ENCODE results near the gene GAREM1.
"Not testable (repeated sequence)": the region's sequence is repeated elsewhere in the genome, so short reads cannot be mapped to it uniquely, and the experiment has no call there.

The GAREM1 gene

GRCh38 chr18:32470714-32471633 is at the start of gene GAREM1:
TSS of gene GAREM1 (minus strand) at chr18:32470882. CDS start at chr18:32470428, 454 bp downstream.
- peak; percentile 96 for DNase-seq

GRCh38 chr18:32511147-32511546 is 40.5 kb upstream of the GAREM1 start:
- no peak for DNase-seq

GRCh38 chr18:32509111-32509510 is 38.4 kb upstream of the GAREM1 start:
- no peak for DNase-seq

DNA sequence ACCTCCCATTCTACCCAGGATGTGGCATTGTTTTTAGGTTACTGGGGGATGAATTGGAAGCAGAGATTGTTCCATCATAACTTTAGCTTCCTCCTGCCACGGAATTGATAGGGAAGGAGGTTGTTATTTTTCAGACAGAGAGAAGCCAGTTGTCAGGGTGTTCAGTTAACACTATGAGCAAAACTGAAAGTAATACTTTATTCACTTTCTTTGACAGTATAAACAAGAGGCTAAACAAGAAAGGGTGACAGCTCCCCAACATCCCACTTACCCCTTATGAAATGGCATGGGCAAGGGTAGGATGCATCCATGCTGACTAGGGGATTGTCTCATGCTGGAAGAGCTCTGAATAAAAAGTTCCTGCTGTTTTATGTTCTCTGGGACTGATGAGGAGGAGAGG is 36.4 kb upstream of the GAREM1 start:
- no peak for DNase-seq

DNA sequence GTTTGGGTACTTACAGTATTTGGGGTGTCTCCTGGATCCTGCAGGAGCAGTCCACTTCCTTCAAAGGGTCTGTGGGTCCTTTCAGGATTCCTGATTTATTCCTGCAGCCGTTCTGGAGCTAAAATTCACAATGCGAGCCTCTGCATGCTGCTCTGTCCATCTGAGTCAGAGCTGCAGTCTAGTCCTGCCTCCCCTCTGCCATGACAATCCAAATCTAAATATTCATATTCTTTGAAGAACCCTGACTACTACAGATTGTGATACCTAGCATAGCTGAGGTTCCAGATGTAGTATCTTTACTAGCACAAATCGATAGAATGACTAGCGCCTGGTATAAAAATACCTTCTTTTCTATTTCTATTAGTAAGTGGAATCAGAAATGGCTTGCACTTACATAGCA is 31.3 kb upstream of the GAREM1 start:
- DNase-seq = no peak

DNA sequence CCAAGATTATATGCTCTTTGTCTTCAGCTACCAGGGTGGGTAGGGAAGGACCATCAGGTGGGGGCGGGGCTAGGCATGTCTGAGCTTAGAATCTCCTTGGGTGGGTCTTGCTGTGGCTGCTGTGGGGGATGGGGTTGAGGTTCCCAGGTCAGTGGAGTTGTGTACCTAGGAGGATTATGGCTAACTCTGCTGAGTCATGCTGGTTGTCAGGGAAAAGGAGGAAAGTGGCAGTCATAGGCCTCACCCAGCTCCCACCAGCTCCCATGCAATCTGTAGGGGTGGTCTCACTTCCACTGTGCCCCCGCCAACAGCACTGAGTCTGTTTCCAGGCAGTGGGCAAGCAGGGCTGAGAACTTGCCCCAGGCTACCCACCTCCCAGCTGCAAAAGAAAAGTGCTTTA is 30.6 kb upstream of the GAREM1 start:
- not testable (repeated sequence) for DNase-seq

DNA sequence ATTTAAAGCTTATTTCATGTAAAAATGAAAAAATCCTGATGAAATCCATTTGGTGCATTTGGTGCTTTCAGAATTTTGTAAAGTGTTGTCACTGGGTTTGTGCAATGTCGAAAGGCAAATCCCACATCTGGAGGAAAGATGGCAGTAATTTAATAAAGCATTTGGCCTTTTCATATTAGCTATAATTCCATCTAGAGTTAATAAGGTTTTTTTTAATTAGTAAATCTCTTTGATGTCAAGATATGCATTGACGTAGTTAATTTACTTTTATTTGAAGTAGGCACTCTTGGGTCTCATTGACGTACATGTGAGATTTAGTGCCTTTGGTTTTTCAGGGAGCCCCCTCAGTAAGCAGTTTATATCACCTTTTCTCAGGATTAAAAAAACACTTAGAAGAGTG is 12.3 kb upstream of the GAREM1 start:
- no peak for DNase-seq

DNA sequence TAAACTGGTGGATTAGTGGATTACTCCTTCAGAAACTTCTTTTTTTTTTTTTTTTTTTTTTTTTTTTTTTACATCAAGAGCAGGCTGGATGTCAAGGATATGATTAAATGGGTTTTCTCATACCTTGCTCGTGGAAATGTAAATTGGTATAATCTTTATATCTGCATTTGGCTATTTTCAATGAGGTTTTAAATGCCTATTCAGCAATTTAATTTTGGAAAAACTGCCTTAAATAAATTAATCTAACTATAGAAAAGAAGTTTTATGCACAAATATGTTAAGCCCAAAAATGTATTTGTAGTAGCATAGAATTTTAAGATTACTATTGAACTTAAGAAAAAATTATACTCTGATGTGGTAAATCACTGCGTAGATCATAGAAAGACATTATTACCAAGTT is 11.4 kb upstream of the GAREM1 start:
- DNase-seq = no peak

DNA sequence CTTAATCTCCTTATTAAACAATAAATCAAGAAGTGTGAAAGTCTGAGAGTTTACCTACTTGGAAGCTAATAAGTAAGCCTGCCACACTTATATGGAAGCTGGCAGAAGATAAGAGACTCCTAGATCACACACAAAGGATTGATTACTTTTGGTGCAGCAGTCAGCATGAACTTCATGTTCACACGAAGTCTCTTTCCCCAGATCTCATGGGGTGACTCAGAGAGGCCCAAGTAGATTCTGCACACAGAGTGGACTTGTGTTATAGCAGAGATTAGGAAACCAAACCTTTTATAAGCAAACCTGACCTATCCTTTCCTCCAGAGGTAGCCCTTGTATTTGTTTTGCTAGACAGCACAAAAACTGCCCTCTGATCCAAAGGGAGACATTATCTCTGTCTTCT is 9.9 kb upstream of the GAREM1 start:
- no peak for DNase-seq

- no peak for DNase-seq
These were observed 8.1 kb upstream of the GAREM1 start for GRCh38 chr18:32478807-32479206.

DNA sequence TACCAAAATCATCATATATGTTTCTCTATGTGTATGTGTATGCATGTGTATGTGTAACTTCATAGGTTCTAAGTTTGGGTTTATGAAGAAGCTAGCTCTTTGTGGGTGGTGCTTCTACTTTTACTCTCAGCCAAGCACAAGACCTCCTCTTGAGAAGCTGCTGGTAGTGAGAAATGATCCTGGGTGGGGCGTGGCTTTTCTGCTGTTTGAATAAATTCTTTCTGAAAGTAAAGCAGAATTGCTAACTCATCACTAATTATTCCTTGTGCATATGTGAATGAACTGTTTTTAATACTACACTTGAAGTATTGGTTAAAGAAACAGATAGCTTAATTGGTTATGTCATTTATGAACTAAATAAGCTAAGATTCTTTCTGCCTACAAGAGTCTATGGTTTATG is 7.6 kb upstream of the GAREM1 start:
- DNase-seq = no peak

DNA sequence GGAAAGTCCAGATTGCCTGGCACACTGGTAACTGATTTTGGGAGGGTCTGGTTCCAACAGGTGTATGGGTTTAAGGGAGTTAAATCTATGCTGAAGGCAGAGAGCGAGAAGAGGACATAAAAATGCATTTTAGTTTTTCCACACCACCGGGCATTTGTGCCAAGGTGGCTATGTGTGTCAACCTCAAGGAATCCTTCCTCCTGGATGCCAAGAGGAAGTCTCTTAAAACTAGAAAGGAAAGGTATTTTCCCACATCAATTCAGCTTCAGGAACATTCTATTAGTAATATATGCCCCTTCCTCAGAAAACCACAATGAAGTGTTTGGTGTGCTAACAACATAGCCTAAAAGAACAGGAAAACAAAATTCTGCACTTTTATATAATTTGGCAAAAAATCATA is 5.4 kb upstream of the GAREM1 start:
- DNase-seq = no peak

- not testable (repeated sequence) for DNase-seq
These were observed 4.4 kb upstream of the GAREM1 start for GRCh38 chr18:32475069-32475468.

GRCh38 chr18:32473325-32473724 is 2.6 kb upstream of the GAREM1 start:
- DNase-seq = no peak

DNA sequence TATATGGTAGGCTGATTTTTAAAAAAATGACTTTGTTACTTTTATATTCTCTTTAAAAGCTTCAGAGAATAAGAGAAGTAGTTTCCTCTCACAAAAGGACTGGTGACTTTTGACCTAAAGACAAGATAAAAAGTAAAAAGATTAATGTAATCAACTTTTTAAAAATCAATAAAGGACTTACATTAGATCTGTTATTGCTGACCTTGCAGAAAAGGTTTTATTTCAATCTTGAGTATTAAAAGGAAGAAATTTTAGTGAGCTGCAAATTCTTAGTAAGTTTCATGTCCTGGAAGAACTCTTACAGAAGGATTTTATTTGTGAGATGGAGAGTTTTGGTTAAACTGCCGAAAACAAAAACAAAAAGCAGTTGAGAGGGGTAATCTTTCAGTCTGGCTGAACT is 2.2 kb upstream of the GAREM1 start:
- no peak for DNase-seq

DNA sequence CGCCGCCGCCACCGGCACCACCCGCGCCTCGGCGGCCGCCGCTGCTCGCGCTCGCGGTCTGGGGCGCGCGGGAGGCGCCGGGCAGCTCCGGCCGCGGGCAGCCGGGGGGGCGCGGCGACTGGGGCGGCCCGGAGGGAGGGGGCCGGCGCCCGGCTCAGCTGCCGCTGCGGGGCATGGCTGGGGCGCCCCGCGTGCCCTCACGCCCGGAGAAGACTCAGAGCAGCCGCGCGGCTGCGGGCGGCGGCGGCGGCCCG is 295 bp downstream of the GAREM1 start:
- DNase-seq = no peak

GRCh38 chr18:32469691-32470459 is 807 bp downstream of the GAREM1 start:
- peak; percentile 25 for DNase-seq

DNA sequence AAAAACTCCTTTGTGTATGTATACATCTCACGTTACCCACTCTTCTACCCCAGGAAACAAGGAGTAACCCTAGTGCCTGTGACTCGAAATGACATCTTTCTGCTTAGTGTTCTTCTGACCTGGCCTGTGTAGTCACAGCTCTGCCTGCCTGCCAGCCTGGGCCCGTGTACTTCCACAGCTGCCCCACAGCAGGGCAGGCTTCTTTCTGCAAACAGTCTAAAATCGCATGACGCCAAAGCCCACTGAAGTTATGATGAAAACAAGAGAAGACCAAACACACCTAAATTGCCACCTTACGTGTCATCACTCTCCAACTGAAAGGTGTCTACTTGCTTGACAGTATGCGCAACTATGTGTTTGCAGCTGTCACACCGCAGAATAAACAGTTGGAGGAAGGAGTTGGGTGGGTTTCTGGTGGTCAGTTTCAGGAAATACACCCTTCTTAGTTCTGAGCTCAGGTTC is 1.5 kb downstream of the GAREM1 start:
- peak; percentile 29 for DNase-seq

DNA sequence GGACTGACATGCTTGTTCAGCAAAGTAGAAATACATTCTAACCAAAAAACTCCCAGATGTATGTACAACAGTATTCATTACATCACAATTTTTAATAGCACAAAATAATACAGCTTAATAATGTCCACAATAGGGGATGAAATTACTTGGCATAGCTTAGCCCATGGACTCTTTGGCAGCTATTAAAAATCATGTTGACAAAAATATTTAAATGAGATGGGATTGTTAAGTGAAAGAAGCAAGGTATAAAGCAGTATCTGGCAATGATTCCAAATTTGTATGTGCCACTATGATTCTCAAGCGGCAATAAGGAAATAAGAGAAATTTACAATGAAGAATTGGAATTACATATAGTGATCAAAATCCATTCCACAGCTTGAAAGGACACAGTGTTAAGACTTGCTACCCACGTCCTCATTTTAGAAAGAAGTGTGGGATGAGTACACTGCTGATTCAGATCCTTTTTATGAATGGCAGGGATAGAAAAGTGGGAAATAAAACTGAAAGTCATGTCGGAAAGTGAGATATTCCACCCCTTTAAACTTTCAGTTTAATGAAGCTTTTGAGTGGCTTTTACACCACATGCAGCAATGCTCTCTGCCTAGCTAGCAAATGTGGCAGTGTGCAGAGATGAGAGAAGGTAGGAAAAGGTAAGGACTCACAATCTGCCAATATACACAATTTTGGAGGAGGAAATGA is 2.4 kb downstream of the GAREM1 start:
- DNase-seq = no peak

DNA sequence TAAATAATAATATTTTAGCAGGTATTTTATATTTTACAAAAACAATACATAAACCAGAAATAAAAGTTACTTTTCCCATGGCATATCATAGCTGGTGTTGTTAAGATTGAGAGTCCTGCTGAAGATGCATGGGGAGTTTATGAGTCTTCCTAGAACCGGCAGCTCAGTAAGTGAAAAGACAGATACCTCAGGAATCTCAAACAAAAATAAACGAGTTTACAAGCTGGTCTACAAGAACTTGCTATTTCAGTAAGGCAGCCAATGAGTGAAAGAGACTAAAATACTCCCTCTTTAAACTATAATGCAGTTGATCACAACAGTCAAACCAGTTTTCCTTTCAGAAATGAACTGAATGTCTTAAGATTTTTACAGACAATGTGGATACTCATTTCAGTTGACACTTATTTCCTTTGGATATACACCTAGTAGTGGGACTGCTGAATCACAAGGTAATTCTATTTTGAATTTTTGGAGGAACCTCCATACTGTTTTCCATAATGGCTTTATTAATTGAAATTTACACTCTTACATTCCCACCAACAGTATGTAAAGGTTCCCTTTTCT is 8.9 kb downstream of the GAREM1 start:
- DNase-seq = no peak

DNA sequence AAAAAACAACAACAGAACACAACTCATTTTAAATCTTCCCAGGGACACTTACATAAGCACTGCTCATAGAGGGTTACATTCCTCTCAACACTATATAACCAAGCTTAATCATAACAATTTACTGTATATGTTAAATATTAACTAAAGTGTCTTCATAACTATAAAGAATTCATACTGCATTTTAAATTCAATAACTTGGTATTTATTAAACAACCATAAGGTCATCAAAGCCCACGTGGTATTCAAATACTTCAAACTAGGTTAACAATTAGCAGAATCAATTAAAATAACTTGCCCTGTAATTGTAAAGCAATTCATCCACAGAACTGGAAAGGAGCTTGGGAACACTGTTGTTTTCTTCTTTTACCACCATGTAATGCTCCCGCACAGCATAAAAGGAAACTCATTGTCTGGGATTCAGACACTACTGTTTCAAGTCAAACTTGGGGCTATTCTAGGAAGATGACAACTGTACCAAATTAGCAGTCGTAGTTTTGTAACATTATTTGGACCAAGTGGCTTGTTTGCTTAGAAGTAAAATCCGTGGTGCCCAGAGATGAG is 10.4 kb downstream of the GAREM1 start:
- no peak for DNase-seq

DNA sequence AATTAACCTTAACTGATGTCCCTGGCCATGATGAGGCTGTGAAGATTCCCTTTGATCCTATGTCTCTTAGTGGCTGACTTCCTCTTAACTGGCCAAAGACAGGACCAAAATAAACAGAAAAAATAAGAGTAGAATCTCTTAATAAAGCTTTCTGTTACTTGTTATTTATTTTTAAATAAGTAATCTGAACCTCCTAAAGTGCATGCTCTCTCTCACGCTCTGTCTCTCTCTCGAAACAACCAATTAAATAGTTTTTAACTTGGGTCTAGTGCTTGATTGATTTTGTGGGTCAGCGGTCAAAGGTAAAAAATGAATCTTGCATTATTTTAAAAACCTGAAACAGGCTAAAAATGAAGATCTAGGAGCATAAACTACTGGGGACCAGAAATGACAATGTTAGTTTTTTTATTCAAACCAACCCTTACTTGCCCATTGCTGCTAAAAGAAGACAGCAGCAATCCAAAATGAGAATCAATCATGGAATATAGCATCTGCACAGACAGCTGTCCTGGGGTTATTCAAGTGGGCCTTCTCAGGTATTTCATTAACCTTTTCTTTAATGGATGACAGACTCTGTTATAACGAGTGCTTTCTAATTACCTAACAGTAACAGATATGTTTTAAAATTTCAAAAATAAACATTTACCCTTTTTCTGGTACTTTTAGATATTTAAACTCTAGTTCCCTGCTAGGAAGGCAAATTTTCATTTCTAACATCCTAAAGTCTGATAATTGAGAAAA is 11.2 kb downstream of the GAREM1 start:
- no peak for DNase-seq
